Fibroblast of skin of left biceps (primary cell): ENCODE results near the gene ZFYVE16.

Experiments
- DNase-seq, 2 experiments: peaks; one replicate each; pipeline ENCODE4 v3.0.0-alpha.2; 2013; ENCODE audit warnings: low read depth in 2 of 2

ZFYVE16 gene

GRCh38 chr5:80487829-80488721, 80.2 kb downstream of the ZFYVE16 start, which contains the start of gene FAM151B:
TSS of gene FAM151B (plus strand) at chr5:80488100. CDS start at chr5:80488124, 24 bp downstream.
- peak; percentile 50 to 57 for DNase-seq

- no peak for DNase-seq
Measured at GRCh38 chr5:80491296-80491695, 83.4 kb downstream of the ZFYVE16 start.

GRCh38 chr5:80492741-80493140, 84.9 kb downstream of the ZFYVE16 start:
- DNase-seq, result no peak

- peak in 1 of 2 experiments; percentile 1 for DNase-seq
Measured at GRCh38 chr5:80493443-80493842, 85.6 kb downstream of the ZFYVE16 start.

- no peak for DNase-seq
Measured at GRCh38 chr5:80495891-80496290, 88.0 kb downstream of the ZFYVE16 start.

- no peak for DNase-seq
Measured at GRCh38 chr5:80502800-80503199, 94.9 kb downstream of the ZFYVE16 start.

- DNase-seq, result no peak
Measured at GRCh38 chr5:80503641-80504040, 95.8 kb downstream of the ZFYVE16 start.

GRCh38 chr5:80504833-80505232, 97.0 kb downstream of the ZFYVE16 start:
- DNase-seq, result no peak

- DNase-seq, result no peak
Measured at GRCh38 chr5:80507663-80508062, 99.8 kb downstream of the ZFYVE16 start.

- no peak for DNase-seq
Measured at GRCh38 chr5:80508844-80509243, 101.0 kb downstream of the ZFYVE16 start.

GRCh38 chr5:80509362-80509761, 101.5 kb downstream of the ZFYVE16 start:
- no peak for DNase-seq

- peak in 1 of 2 experiments; percentile 3 for DNase-seq
Measured at GRCh38 chr5:80516826-80517225, 109.0 kb downstream of the ZFYVE16 start.
